Ascending aorta (tissue), 2 donors: ENCODE results near the gene ELAVL1. TPM values are rescaled to one million over a fixed set of nuclear protein-coding genes. Genes with fewer than 3 reads are reported as not detected.

Experiments
- DNase-seq, 2 donors: peaks; one replicate each; pipeline ENCODE4 v3.0.0-alpha.2; 2019; ENCODE audit warnings: low spot score in 2 of 2
- H3K27ac ChIP-seq, 2 donors: fragments of 200-600 bp; sonication (generic); one replicate each; pipeline ENCODE4 v1.5.1; 2016 to 2017; ENCODE audit warnings: mild to moderate bottlenecking in 1 of 2
- H3K27me3 ChIP-seq: fragments of 200-600 bp; sonication (generic); one replicate; pipeline ENCODE4 v1.5.1; 2017
- H3K36me3 ChIP-seq, 2 donors: fragments of 200-600 bp; sonication (generic); one replicate each; pipeline ENCODE4 v1.5.1; 2016
- H3K4me1 ChIP-seq, 2 donors: fragments of 200-600 bp; sonication (generic); one replicate each; pipeline ENCODE4 v1.5.1; 2016 to 2017; ENCODE audit warnings: mild to moderate bottlenecking in 1 of 2
- H3K4me3 ChIP-seq, 2 donors: fragments of 200-600 bp; sonication (generic); one replicate each; pipeline ENCODE4 v1.5.1; 2016 to 2017; ENCODE audit warnings: mild to moderate bottlenecking in 1 of 2
- H3K9me3 ChIP-seq, 2 donors: fragments of 200-600 bp; sonication (generic); one replicate each; pipeline ENCODE4 v1.5.1; 2016
- intact Hi-C: fragments of 100-400 bp; cut with DNase I; formaldehyde crosslinking; loops from one replicate; pipeline ENCODE4 v1.15.1; 2023
- total RNA-seq: library from RNA; depleted of rRNA; stranded (reverse); fragments of >200 nt; gene quantifications from one replicate; pipeline ENCODE4 v1.1.0, GENCODE V29; 2016
- TF ChIP-seq, protein P1 (sequence below), 3 experiments: fragments of 200-600 bp in 2 of 3; fragments of 450-650 bp in 1 of 3; sonication (generic) in 2 of 3; IDR thresholded peaks; one replicate each; pipeline ENCODE4 v1.5.1; 2016 to 2019; ENCODE audit warnings: antibody characterized with exemption in 3 of 3, mild to moderate bottlenecking in 1 of 3, moderate library complexity in 1 of 3

The ELAVL1 gene
- total RNA-seq, 1 donor from 2014 or later = 19.9 TPM

- intact Hi-C loops = no loop called here
These were observed 18.2 kb downstream of the ELAVL1 start for GRCh38 chr19:7987114-7987768.

GRCh38 chr19:7986321-7987113 is 18.9 kb downstream of the ELAVL1 start:
- H3K27me3 ChIP-seq = no peaks in the 10 kb centered on the region
- TF ChIP-seq, protein P1, sequence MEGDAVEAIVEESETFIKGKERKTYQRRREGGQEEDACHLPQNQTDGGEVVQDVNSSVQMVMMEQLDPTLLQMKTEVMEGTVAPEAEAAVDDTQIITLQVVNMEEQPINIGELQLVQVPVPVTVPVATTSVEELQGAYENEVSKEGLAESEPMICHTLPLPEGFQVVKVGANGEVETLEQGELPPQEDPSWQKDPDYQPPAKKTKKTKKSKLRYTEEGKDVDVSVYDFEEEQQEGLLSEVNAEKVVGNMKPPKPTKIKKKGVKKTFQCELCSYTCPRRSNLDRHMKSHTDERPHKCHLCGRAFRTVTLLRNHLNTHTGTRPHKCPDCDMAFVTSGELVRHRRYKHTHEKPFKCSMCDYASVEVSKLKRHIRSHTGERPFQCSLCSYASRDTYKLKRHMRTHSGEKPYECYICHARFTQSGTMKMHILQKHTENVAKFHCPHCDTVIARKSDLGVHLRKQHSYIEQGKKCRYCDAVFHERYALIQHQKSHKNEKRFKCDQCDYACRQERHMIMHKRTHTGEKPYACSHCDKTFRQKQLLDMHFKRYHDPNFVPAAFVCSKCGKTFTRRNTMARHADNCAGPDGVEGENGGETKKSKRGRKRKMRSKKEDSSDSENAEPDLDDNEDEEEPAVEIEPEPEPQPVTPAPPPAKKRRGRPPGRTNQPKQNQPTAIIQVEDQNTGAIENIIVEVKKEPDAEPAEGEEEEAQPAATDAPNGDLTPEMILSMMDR (IDR thresholded peaks at IDR 0.05) = no peak
- peaks cover 78 to 93% of the 10 kb centered on the region in 2 donors for H3K36me3 ChIP-seq
- no peak overlapping the region for H3K4me3 ChIP-seq
- intact Hi-C loops = no loop called here
- no peak for DNase-seq
- no peaks in the 10 kb centered on the region for H3K9me3 ChIP-seq
- H3K27ac ChIP-seq = no peak overlapping the region
- peaks cover 0 to 3% of the 10 kb centered on the region in 2 donors for H3K4me1 ChIP-seq

More at GRCh38 chr19:7987114-7987768, 18.2 kb downstream of the ELAVL1 start:
- Histone ChIP-seq H3K27me3 (no peaks in the 10 kb centered on the region), H3K4me3 (no peak overlapping the region), H3K27ac (no peak overlapping the region), H3K36me3 (peaks cover 73 to 91% of the 10 kb centered on the region in 2 donors), H3K9me3 (no peaks in the 10 kb centered on the region), H3K4me1 (peaks cover 0 to 3% of the 10 kb centered on the region in 2 donors)
- TF ChIP-seq, protein P1 (IDR thresholded peaks at IDR 0.05) = no peak
- DNase-seq = no peak

DNA sequence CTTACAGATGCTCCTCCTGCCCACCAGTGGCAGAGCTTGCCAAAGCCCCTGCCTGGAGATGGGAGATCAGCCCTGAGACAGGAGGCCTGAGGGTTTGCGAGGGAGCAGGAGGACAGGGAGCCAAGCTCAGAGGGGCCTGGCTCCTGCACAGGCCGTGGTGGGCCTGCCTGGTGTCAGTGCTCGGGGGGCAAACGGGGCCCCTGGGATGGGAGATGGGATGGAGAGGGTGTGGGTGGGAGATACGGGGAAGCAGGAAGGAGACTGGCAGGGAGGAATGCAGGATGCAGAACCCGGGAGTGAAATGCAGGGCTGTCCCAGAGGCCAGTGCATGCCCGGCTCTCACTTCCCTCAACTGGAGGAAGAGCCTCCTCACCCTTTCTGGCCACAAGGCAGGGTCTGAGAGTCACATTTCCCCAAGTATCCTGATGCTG is 19.9 kb downstream of the ELAVL1 start:
- H3K4me3 ChIP-seq = no peak overlapping the region
- peaks cover 0 to 3% of the 10 kb centered on the region in 2 donors for H3K4me1 ChIP-seq
- intact Hi-C loops = no loop called here
- H3K27ac ChIP-seq = no peak overlapping the region
- H3K27me3 ChIP-seq = no peaks in the 10 kb centered on the region
- TF ChIP-seq, protein P1 (IDR thresholded peaks at IDR 0.05) = no peak
- no peaks in the 10 kb centered on the region for H3K9me3 ChIP-seq
- H3K36me3 ChIP-seq = peaks cover 72 to 90% of the 10 kb centered on the region in 2 donors
- no peak for DNase-seq

DNA sequence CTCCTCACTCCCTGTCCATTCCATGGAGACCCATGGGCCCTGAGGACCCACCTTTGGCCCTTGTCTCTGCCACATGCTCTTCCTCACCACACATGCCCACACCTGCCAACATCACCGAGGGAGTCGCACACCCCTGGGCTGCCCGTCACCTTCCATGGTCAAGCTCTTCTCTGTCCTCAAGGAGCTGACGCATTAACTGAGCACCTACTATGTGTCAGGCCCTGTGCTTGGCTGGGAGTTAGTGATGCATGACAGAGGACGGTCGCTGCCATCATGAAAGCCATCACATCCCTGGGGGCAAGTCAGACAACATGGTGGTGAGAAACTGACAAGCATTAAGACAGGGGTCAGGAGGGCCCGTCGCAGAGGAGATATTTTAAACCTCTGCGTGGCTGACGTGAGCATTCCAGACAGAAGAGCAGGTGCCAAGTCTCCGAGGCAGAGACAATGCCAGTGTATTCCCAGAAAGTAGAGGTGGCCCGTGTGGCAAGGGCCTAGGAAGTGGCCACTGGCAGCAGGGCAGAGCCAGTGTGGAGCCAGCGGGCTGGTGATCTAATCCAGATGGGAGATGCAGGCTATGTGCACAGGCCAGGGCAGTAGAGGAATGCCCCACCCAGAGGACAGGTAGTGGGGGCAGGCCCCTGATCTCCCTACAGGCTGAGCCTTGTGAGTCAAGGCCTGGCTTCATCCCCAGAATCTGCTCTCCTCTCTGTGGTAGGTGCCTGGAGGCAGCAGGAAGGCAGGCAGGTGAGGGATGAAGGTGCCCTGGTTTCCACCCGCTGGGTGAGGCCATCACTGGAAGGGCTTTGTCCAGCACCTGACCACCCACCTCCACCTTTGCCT is 21.2 kb downstream of the ELAVL1 start:
- Histone ChIP-seq H3K27me3 (no peaks in the 10 kb centered on the region), H3K27ac (no peak overlapping the region), H3K36me3 (peaks cover 72 to 91% of the 10 kb centered on the region in 2 donors), H3K9me3 (no peaks in the 10 kb centered on the region), H3K4me3 (no peak overlapping the region), H3K4me1 (peaks cover 0 to 3% of the 10 kb centered on the region in 2 donors)
- no peak for DNase-seq
- intact Hi-C loops = no loop called here
- TF ChIP-seq, protein P1 (IDR thresholded peaks at IDR 0.05) = no peak

DNA sequence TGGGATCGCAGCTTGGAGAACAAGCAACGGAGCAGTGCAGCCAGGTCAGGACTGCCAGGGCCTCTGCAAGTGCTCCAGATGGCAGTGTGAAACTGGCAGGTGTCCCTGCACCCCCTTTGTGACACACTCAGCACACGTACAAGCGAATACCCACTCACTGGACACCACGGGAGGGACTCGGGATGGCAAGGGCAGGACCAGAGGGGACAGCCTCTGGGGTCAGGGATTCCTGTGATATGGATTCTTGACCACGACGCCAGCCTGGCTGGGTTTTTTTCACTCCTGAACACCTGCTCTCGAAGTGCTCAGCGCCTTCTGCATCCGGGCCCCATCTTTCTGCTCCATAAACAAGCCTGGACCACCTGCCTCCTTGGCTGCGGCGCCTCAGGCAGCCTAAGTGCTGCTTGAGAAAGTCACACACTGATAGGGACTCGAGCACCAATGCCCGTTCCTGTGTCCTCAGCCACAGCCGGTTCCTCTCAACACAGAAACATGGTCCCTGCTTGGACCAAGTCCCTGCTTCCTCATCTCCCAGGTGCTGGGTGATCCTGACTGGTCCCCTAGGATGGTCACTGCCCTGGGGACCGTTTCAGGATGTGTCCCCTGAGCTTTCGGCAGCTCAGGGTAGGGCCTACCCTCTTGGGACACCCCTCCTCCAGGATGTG is 22.0 kb downstream of the ELAVL1 start:
- H3K36me3 ChIP-seq = peaks cover 71 to 91% of the 10 kb centered on the region in 2 donors

More for the DNA sequence above, 22.0 kb downstream of the ELAVL1 start:
- H3K27ac ChIP-seq = no peak overlapping the region
- no peak overlapping the region for H3K4me3 ChIP-seq
- TF ChIP-seq, protein P1 (IDR thresholded peaks at IDR 0.05) = no peak
- intact Hi-C loops = no loop called here
- H3K27me3 ChIP-seq = no peaks in the 10 kb centered on the region
- DNase-seq = no peak
- H3K9me3 ChIP-seq = no peaks in the 10 kb centered on the region
- H3K4me1 ChIP-seq = peaks cover 0 to 3% of the 10 kb centered on the region in 2 donors
